ENCODE measurements around the gene PMM2. TPM values are rescaled to one million over a fixed set of nuclear protein-coding genes. Genes with fewer than 3 reads are reported as not detected.
"Not testable (repeated sequence)": the region's sequence is repeated elsewhere in the genome, so short reads cannot be mapped to it uniquely, and the experiment has no call there.

The PMM2 gene
- total RNA-seq, 3 donors from 2014 or later: 46.4 to 77.9 (median 74.9) TPM

- Histone ChIP-seq H3K4me3 (no peak overlapping the region), H3K4me1 (ENCODE audit: low read depth) (no peaks in the 10 kb centered on the region), H3K36me3 (ENCODE audit: low read depth) (peaks cover 4% of the 10 kb centered on the region), H3K9me3 (no peaks in the 10 kb centered on the region)
- intact Hi-C loops (cut with DNase I, micrococcal nuclease): loop anchor here in 1 of 2 donors (10.0 kb wide), 1 partner anchor 56 kb away; the partner anchor contains the start of gene LITAFD
- DNase-seq (no peak), ATAC-seq (no peak)
- TF ChIP-seq, protein P1, sequence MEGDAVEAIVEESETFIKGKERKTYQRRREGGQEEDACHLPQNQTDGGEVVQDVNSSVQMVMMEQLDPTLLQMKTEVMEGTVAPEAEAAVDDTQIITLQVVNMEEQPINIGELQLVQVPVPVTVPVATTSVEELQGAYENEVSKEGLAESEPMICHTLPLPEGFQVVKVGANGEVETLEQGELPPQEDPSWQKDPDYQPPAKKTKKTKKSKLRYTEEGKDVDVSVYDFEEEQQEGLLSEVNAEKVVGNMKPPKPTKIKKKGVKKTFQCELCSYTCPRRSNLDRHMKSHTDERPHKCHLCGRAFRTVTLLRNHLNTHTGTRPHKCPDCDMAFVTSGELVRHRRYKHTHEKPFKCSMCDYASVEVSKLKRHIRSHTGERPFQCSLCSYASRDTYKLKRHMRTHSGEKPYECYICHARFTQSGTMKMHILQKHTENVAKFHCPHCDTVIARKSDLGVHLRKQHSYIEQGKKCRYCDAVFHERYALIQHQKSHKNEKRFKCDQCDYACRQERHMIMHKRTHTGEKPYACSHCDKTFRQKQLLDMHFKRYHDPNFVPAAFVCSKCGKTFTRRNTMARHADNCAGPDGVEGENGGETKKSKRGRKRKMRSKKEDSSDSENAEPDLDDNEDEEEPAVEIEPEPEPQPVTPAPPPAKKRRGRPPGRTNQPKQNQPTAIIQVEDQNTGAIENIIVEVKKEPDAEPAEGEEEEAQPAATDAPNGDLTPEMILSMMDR (IDR thresholded peaks at IDR 0.05): no peak
These were observed 31.0 kb downstream of the PMM2 start for GRCh38 chr16:8828541-8829165.

GRCh38 chr16:8831450-8831849 lies 33.8 kb downstream of the PMM2 start:
- Histone ChIP-seq H3K9me3 (no peaks in the 10 kb centered on the region), H3K36me3 (ENCODE audit: low read depth) (peaks cover 4% of the 10 kb centered on the region), H3K4me1 (ENCODE audit: low read depth) (no peaks in the 10 kb centered on the region), H3K4me3 (no peak overlapping the region)
- DNase-seq: no peak
- intact Hi-C loops (cut with DNase I, micrococcal nuclease): no loop called here
- no peak for ATAC-seq
- TF ChIP-seq, protein P1 (IDR thresholded peaks at IDR 0.05): no peak

DNA sequence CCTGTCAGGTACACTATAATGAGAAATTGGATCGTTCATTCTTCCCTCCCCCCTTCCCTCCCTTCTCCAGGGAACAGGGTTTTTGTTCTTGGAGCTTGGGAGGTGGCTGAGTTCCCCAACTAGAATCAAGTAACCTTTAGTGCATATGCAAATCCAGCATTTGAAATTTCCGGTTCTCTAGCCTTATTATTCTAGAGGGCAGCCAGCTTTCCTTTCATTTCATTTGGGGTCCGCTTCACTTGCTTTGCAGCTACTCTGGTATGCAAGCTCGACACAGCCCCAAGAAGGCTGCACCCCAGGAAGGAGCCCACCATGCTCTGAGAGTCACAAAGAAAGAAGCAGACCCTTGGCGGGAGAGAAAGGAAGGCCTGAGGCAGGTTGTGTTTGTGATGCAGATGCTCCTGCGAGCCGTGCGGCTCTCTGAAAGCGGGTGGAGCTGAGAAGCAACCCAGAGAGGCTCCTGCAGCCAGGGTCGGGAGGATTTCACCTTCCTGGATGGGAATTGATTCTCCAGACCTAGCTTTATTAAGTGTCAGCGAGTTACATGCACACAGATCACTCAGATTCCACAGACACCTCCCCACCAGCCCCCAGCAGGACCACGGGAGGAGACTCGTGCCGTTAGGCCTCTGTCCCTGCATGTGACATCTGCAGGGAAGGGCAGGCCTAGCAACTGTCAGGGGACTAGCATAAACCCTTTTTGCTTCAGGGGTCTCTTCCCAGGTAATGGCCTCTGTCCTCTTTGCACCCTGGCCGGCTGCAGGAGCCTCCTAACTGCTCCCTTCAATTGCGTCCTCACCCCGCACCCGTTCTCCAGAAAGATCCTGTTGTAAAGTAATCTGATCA lies 34.5 kb downstream of the PMM2 start:
- ATAC-seq (no peak), DNase-seq (no peak)
- intact Hi-C loops (cut with DNase I, micrococcal nuclease): no loop called here
- Histone ChIP-seq H3K4me3 (no peak overlapping the region), H3K4me1 (ENCODE audit: low read depth) (no peaks in the 10 kb centered on the region), H3K36me3 (ENCODE audit: low read depth) (peaks cover 4% of the 10 kb centered on the region), H3K9me3 (no peaks in the 10 kb centered on the region)
- TF ChIP-seq, protein P1 (IDR thresholded peaks at IDR 0.05): no peak

DNA sequence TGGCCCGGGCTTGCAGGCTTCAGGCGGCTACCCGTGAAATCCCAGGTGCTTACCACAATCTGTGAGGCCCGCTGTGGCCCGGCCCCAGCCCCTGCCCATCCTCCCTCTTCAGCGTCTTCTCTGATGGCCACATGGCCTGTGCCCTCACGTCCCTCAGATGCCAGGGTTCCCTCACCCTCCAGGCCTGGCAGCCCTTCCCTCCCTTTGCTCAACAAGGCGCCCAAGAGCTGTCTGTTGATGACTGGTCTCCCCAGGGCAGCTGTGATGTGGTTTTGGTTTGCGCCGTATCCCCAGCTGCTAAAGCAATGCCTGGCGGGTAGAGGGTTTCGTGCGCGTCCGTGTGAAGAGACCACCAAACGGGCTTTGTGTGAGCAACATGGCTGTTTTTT lies 35.1 kb downstream of the PMM2 start:
- H3K36me3 ChIP-seq (ENCODE audit: low read depth): peaks cover 4% of the 10 kb centered on the region
- H3K4me1 ChIP-seq (ENCODE audit: low read depth): no peaks in the 10 kb centered on the region
- TF ChIP-seq, protein P1 (IDR thresholded peaks at IDR 0.05): no peak
- DNase-seq (no peak), ATAC-seq (no peak)
- intact Hi-C loops (cut with DNase I, micrococcal nuclease): no loop called here
- H3K9me3 ChIP-seq: no peaks in the 10 kb centered on the region
- no peak overlapping the region for H3K4me3 ChIP-seq

DNA sequence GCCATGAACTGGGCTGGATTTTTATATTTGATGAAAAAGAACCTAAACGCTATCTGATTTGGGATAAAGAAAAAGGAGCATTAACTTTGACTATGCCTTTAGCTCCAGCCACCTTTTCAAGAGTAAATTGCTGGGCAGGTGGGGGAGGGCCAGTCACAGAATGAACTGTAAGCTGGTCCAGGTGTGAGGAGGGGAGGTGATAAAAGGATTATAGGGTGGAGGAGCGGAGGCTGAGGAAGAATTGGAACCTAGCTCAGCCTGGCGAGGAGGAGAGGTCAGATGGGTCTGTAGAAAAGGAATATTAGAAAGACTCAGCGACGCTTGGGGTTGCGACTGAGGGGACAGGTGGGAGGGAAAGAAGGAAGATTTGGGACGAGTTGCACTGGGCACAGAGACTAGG lies 39.2 kb downstream of the PMM2 start:
- ATAC-seq; H3K4me1 ChIP-seq (ENCODE audit: low read depth); H3K36me3 ChIP-seq (ENCODE audit: low read depth); H3K9me3 ChIP-seq; intact Hi-C loops (cut with DNase I, micrococcal nuclease); DNase-seq; H3K4me3 ChIP-seq: not testable (repeated sequence)

GRCh38 chr16:8837594-8837993 lies 40.0 kb downstream of the PMM2 start:
- DNase-seq; ATAC-seq; H3K9me3 ChIP-seq; intact Hi-C loops (cut with DNase I, micrococcal nuclease); H3K4me1 ChIP-seq (ENCODE audit: low read depth); H3K36me3 ChIP-seq (ENCODE audit: low read depth); H3K4me3 ChIP-seq: not testable (repeated sequence)

GRCh38 chr16:8842016-8842415 lies 44.4 kb downstream of the PMM2 start:
- H3K4me3 ChIP-seq; DNase-seq; H3K4me1 ChIP-seq (ENCODE audit: low read depth); intact Hi-C loops (cut with DNase I, micrococcal nuclease); ATAC-seq; H3K9me3 ChIP-seq; H3K36me3 ChIP-seq (ENCODE audit: low read depth): not testable (repeated sequence)

- intact Hi-C loops (cut with DNase I, micrococcal nuclease); H3K4me1 ChIP-seq (ENCODE audit: low read depth); H3K9me3 ChIP-seq; ATAC-seq; H3K36me3 ChIP-seq (ENCODE audit: low read depth); DNase-seq; H3K4me3 ChIP-seq: not testable (repeated sequence)
These were observed 45.7 kb downstream of the PMM2 start for GRCh38 chr16:8843296-8843695.
